ENCODE data around the gene CGNL1.

Gene CGNL1

DNA sequence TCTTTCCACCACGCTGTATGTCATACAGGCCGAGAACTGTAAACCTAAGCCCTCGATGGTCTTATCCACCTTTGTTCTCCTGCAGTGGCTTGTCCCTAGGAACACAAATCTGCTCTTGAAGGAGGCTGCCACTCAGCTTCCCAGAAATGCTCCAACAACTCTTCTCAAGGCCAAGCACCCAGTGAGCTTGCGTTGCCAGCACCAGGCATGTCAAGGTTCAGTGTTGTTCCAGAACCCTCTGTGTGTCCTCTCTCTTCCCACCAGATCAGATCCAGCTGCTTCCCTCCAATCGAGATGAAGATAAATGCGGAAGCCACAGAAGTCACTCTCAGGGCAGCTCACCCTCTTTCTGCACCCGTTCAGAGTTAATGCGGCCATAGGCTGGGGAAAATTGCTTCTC lies 204.1 kb downstream of the CGNL1 start:
- Histone ChIP-seq H3K36me3 (ENCODE audit: control insufficient read depth, insufficient read depth, low read length) (no peaks in the 10 kb centered on the region), H3K27me3 (ENCODE audit: control insufficient read depth, insufficient read depth, low read length) (no peaks in the 10 kb centered on the region), H3K4me1 (no peaks in the 10 kb centered on the region), H3K9me3 (ENCODE audit: control insufficient read depth, low read length) (no peaks in the 10 kb centered on the region), H2AFZ (no peak overlapping the region), H3K79me2 (no peaks in the 10 kb centered on the region), H3K27ac (no peak overlapping the region), H3K9ac (no peak overlapping the region), H3K4me2 (ENCODE audit: low read length) (no peak overlapping the region), H3K4me3 (ENCODE audit: low read depth, low read length) (no peak overlapping the region)
- TF ChIP-seq, protein P1, sequence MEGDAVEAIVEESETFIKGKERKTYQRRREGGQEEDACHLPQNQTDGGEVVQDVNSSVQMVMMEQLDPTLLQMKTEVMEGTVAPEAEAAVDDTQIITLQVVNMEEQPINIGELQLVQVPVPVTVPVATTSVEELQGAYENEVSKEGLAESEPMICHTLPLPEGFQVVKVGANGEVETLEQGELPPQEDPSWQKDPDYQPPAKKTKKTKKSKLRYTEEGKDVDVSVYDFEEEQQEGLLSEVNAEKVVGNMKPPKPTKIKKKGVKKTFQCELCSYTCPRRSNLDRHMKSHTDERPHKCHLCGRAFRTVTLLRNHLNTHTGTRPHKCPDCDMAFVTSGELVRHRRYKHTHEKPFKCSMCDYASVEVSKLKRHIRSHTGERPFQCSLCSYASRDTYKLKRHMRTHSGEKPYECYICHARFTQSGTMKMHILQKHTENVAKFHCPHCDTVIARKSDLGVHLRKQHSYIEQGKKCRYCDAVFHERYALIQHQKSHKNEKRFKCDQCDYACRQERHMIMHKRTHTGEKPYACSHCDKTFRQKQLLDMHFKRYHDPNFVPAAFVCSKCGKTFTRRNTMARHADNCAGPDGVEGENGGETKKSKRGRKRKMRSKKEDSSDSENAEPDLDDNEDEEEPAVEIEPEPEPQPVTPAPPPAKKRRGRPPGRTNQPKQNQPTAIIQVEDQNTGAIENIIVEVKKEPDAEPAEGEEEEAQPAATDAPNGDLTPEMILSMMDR (IDR thresholded peaks at IDR 0.05) = no peak

DNA sequence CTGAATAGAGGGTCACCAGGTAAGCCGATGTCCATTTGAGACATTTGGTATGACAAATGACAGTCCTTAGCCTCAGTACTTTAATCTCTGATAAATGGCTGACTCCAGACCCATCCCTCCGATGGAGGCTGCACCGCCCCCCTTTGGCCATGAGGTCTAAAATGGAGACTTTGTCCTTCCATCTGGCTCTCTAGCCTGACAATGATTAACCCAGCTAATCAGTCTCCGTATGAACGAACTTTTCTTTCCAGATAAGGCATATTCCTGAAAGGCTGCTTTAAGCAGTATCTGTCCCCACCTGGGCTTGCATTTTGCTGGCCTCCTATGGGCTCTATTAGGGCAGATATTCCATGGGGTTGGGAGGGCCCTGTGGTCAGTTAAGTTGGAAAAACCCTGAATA lies 204.6 kb downstream of the CGNL1 start:
- Histone ChIP-seq H3K9me3 (ENCODE audit: control insufficient read depth, low read length) (no peaks in the 10 kb centered on the region), H3K4me3 (ENCODE audit: low read depth, low read length) (no peak overlapping the region), H3K4me2 (ENCODE audit: low read length) (no peak overlapping the region), H3K27me3 (ENCODE audit: control insufficient read depth, insufficient read depth, low read length) (no peaks in the 10 kb centered on the region), H3K4me1 (no peaks in the 10 kb centered on the region), H3K36me3 (ENCODE audit: control insufficient read depth, insufficient read depth, low read length) (no peaks in the 10 kb centered on the region), H3K27ac (no peak overlapping the region), H2AFZ (no peak overlapping the region), H3K79me2 (no peaks in the 10 kb centered on the region), H3K9ac (no peak overlapping the region)
- TF ChIP-seq, protein P1 (IDR thresholded peaks at IDR 0.05) = no peak

DNA sequence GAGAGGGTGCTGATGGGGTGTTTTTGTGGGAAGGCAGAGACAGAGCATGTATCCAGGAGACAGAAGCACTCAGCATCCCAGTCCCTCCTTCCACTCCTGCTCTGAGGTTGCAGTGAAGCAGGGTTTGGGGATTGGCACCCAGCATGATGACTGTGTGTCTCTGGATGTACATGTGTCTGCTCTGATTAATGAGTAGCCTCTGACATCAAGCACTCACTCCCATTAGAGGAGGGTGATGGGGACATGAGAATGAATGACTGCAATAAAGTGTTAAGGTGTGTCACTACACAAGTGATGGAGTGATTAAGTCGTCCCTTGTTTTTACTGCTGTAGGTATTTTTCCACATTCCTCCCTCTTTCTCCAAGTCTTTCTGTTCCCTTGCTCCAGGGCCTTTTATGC lies 205.8 kb downstream of the CGNL1 start:
- no peaks in the 10 kb centered on the region for H3K4me1 ChIP-seq
- no peak overlapping the region for H3K27ac ChIP-seq
- H3K4me3 ChIP-seq (ENCODE audit: low read depth, low read length) = no peak overlapping the region
- no peaks in the 10 kb centered on the region for H3K79me2 ChIP-seq
- no peak overlapping the region for H2AFZ ChIP-seq
- no peak overlapping the region for H3K9ac ChIP-seq
- no peaks in the 10 kb centered on the region for H3K27me3 ChIP-seq (ENCODE audit: control insufficient read depth, insufficient read depth, low read length)
- no peaks in the 10 kb centered on the region for H3K9me3 ChIP-seq (ENCODE audit: control insufficient read depth, low read length)
- no peaks in the 10 kb centered on the region for H3K36me3 ChIP-seq (ENCODE audit: control insufficient read depth, insufficient read depth, low read length)
- TF ChIP-seq, protein P1 (IDR thresholded peaks at IDR 0.05) = no peak
- H3K4me2 ChIP-seq (ENCODE audit: low read length) = no peak overlapping the region

DNA sequence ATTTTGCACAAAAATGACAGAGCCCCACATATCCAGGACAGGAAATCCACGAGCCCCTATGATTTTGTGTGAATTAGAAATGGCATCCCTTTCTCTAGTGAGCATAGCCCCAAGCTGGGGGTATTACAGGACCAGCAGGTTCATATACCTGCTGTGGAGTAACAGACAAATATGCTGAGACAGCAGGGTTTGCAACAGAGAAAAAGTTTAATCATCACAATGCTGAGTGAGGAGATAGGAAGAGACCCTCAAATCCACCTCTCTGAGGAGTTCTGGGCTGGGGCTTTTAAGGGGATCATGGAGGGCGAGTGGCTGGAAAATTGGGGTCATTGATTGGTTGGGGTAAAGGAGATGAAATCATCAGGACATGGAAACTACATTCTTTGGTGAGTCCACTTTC lies 207.0 kb downstream of the CGNL1 start:
- no peaks in the 10 kb centered on the region for H3K36me3 ChIP-seq (ENCODE audit: control insufficient read depth, insufficient read depth, low read length)
- no peaks in the 10 kb centered on the region for H3K27me3 ChIP-seq (ENCODE audit: control insufficient read depth, insufficient read depth, low read length)
- H3K4me3 ChIP-seq (ENCODE audit: low read depth, low read length) = no peak overlapping the region
- TF ChIP-seq, protein P1 (IDR thresholded peaks at IDR 0.05) = no peak
- H3K9me3 ChIP-seq (ENCODE audit: control insufficient read depth, low read length) = no peaks in the 10 kb centered on the region
- H3K4me1 ChIP-seq = no peaks in the 10 kb centered on the region
- H3K9ac ChIP-seq = no peak overlapping the region
- H3K4me2 ChIP-seq (ENCODE audit: low read length) = no peak overlapping the region
- H3K79me2 ChIP-seq = no peaks in the 10 kb centered on the region
- H2AFZ ChIP-seq = no peak overlapping the region
- H3K27ac ChIP-seq = no peak overlapping the region

DNA sequence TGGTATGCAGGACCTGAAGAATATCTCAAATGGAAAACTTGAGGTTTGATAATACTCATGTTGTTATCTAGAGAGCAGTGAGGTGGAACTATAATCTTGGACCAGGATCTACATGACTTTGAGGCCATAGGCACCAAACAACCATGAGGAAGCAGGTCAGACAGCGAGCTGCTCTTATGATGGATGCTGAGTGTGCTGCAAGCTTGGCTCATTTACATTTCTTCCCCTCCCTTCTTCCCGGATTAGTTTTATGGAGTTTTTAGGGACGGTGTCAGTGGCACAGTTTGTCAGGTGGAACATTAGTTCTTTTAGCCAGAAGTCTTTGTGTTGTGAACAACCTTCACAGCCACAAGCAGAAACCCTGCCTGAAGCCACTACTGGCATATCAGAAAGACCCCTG lies 207.4 kb downstream of the CGNL1 start:
- TF ChIP-seq, protein P1 (IDR thresholded peaks at IDR 0.05) = no peak
- Histone ChIP-seq H3K79me2 (no peaks in the 10 kb centered on the region), H3K9ac (no peak overlapping the region), H3K36me3 (ENCODE audit: control insufficient read depth, insufficient read depth, low read length) (no peaks in the 10 kb centered on the region), H3K27ac (no peak overlapping the region), H3K4me1 (no peaks in the 10 kb centered on the region), H3K27me3 (ENCODE audit: control insufficient read depth, insufficient read depth, low read length) (no peaks in the 10 kb centered on the region), H2AFZ (no peak overlapping the region), H3K4me2 (ENCODE audit: low read length) (no peak overlapping the region), H3K9me3 (ENCODE audit: control insufficient read depth, low read length) (no peaks in the 10 kb centered on the region), H3K4me3 (ENCODE audit: low read depth, low read length) (no peak overlapping the region)

Measured in parathyroid adenoma (tissue), 2 donors.